ENCODE results near the gene CHRM1. TPM values are rescaled to one million over a fixed set of nuclear protein-coding genes. Genes with fewer than 3 reads are reported as not detected.
A peak's percentile ranks its signal among the peaks of the same experiment; 100 is the strongest.

Gene CHRM1
- total and polyA plus RNA-seq, 2 donors from 2014 or later, result 0.22 to 0.44 TPM

DNA sequence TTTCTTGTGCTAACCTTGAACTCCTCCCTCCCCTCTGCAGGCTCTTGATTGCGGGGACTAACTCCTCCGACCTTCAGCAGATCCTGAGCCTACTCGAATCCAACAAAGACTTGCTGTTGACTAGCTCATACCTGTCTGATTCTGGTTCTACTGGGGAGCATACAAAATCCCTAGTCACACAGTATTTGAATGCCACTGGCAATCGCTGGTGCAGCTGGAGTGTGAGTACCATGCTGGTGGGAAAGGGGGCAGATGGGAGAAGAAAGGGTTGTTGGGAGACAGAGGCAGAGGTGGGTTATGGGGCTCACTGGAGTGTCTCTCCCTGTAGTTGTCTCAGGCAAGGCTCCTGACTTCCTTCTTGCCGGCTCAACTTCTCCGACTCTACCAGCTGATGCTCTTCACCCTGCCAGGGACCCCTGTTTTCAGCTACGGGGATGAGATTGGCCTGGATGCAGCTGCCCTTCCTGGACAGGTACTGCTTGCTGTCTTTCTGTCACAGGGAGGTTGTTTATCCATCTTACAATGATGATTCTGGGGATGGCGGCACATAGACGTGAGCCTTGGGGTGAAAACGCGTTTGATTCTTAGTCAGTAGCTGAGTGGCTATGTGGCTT lies 35.9 kb downstream of the CHRM1 start:
- no peaks in the 10 kb centered on the region for H3K9me3 ChIP-seq (ENCODE audit: control insufficient read depth in 2 of 3, insufficient read depth in 1 of 3, low read length in 3 of 3)
- H3K27ac ChIP-seq (ENCODE audit: low read depth in 2 of 2, low read length in 2 of 2), result peak overlapping the region in 1 of 2 donors; percentile 18
- H3K9ac ChIP-seq (ENCODE audit: low read length in 3 of 3), result peak overlapping the region in 1 of 3 donors; percentile 7
- no peak for FAIRE-seq
- H3K36me3 ChIP-seq (ENCODE audit: control insufficient read depth in 2 of 3, insufficient read depth in 3 of 3, low read length in 3 of 3), result peaks cover 24 to 70% (median 44%) of the 10 kb centered on the region in 3 donors
- no peak for DNase-seq
- intact Hi-C loops (cut with DNase I), result no loop called here
- peak overlapping the region in 2 of 3 donors; percentile 4 to 37 for H3K4me3 ChIP-seq (ENCODE audit: low read length in 3 of 3)
- peaks cover 4 to 44% (median 36%) of the 10 kb centered on the region in 3 donors for H3K4me1 ChIP-seq (ENCODE audit: control insufficient read depth in 2 of 3, insufficient read depth in 2 of 3, low read depth in 1 of 3, low read length in 3 of 3)
- no peaks in the 10 kb centered on the region for H3K27me3 ChIP-seq (ENCODE audit: control insufficient read depth, insufficient read depth, low read length)
- TF ChIP-seq, protein P1, sequence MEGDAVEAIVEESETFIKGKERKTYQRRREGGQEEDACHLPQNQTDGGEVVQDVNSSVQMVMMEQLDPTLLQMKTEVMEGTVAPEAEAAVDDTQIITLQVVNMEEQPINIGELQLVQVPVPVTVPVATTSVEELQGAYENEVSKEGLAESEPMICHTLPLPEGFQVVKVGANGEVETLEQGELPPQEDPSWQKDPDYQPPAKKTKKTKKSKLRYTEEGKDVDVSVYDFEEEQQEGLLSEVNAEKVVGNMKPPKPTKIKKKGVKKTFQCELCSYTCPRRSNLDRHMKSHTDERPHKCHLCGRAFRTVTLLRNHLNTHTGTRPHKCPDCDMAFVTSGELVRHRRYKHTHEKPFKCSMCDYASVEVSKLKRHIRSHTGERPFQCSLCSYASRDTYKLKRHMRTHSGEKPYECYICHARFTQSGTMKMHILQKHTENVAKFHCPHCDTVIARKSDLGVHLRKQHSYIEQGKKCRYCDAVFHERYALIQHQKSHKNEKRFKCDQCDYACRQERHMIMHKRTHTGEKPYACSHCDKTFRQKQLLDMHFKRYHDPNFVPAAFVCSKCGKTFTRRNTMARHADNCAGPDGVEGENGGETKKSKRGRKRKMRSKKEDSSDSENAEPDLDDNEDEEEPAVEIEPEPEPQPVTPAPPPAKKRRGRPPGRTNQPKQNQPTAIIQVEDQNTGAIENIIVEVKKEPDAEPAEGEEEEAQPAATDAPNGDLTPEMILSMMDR (IDR thresholded peaks at IDR 0.05; ENCODE audit: borderline replicate concordance, extremely low read depth, insufficient read depth), result no peak

DNA sequence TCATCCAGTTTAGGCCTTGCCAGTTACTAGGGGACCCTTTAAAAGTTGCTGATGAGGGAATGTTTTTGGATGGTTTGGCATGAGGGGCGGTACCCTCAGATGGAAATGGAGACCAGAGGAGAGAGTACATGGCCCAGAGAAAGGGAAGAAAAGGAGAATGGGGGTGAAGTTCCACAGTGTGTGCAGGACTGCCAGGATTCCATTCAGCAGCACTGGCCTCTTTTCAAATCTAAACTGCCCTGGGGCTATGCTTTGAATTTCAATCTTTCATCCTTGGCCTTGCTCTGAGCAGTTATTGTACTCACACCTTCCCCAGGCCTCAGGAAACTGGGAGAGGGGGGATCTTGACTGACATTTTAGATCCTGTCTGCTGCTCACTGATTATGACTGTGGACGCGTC lies 37.5 kb downstream of the CHRM1 start:
- Histone ChIP-seq H3K27ac (ENCODE audit: low read depth in 2 of 2, low read length in 2 of 2) (peak overlapping the region; percentile 97 to 100), H3K4me1 (ENCODE audit: control insufficient read depth in 2 of 3, insufficient read depth in 2 of 3, low read depth in 1 of 3, low read length in 3 of 3) (peaks cover 5 to 48% (median 37%) of the 10 kb centered on the region in 3 donors), H3K27me3 (ENCODE audit: control insufficient read depth, insufficient read depth, low read length) (no peaks in the 10 kb centered on the region), H3K36me3 (ENCODE audit: control insufficient read depth in 2 of 3, insufficient read depth in 3 of 3, low read length in 3 of 3) (peaks cover 22 to 63% (median 44%) of the 10 kb centered on the region in 3 donors), H3K9ac (ENCODE audit: low read length in 3 of 3) (peak overlapping the region in 2 of 3 donors; percentile 57 to 100), H3K4me3 (ENCODE audit: low read length in 3 of 3) (peak overlapping the region in 2 of 3 donors; percentile 89 to 100), H3K9me3 (ENCODE audit: control insufficient read depth in 2 of 3, insufficient read depth in 1 of 3, low read length in 3 of 3) (no peaks in the 10 kb centered on the region)
- intact Hi-C loops (cut with DNase I), result no loop called here
- TF ChIP-seq, protein P1 (IDR thresholded peaks at IDR 0.05; ENCODE audit: borderline replicate concordance, extremely low read depth, insufficient read depth), result no peak
- no peak for DNase-seq
- FAIRE-seq, result no peak

DNA sequence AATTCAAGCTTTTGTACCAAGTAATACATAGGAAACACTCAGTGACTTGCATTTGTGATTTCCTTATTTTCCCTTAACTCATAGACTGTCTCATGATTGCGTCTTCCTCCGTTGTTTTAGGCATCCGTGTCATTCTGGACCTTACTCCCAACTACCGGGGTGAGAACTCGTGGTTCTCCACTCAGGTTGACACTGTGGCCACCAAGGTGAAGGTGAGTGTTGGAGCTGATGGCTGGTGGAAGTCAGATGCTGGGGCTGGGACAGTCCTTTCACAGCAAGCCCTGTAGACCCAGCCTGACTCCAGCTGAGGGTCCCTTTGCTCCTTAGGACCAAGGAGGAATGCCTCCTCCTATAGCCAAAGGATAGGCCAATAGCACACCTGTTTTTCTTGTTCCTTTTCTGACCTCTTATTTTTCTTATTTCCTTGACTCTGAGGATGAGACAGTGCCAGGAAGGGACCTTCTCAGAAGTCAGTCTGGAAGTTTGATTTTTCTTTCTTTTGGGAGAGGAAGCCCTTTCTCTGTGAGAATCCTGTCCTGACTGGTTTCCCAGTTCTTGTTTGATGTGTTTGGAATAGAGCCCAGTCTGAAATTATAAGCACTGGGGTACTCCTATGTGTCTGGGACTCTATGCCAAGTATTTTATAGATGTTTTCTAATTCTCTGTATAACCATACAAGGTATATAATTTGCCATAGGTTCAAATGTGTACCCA lies 38.2 kb downstream of the CHRM1 start:
- TF ChIP-seq, protein P1 (IDR thresholded peaks at IDR 0.05; ENCODE audit: borderline replicate concordance, extremely low read depth, insufficient read depth), result no peak
- intact Hi-C loops (cut with DNase I), result no loop called here
- Histone ChIP-seq H3K27me3 (ENCODE audit: control insufficient read depth, insufficient read depth, low read length) (no peaks in the 10 kb centered on the region), H3K9me3 (ENCODE audit: control insufficient read depth in 2 of 3, insufficient read depth in 1 of 3, low read length in 3 of 3) (no peaks in the 10 kb centered on the region), H3K36me3 (ENCODE audit: control insufficient read depth in 2 of 3, insufficient read depth in 3 of 3, low read length in 3 of 3) (peaks cover 22 to 56% (median 38%) of the 10 kb centered on the region in 3 donors), H3K4me1 (ENCODE audit: control insufficient read depth in 2 of 3, insufficient read depth in 2 of 3, low read depth in 1 of 3, low read length in 3 of 3) (peaks cover 5 to 43% (median 31%) of the 10 kb centered on the region in 3 donors), H3K9ac (ENCODE audit: low read length in 3 of 3) (peak overlapping the region; percentile 14 to 100 (median 57)), H3K4me3 (ENCODE audit: low read length in 3 of 3) (peak overlapping the region; percentile 23 to 100 (median 89)), H3K27ac (ENCODE audit: low read depth in 2 of 2, low read length in 2 of 2) (peak overlapping the region; percentile 97 to 100)
- DNase-seq (no peak), FAIRE-seq (no peak)

All from kidney (tissue), 14 donors.